Measurements from ENCODE around the gene GPR68.
"Not testable (repeated sequence)": the region's sequence is repeated elsewhere in the genome, so short reads cannot be mapped to it uniquely, and the experiment has no call there.

The GPR68 gene

GRCh38 chr14:91272341-91273272 is 28.1 kb upstream of the GPR68 start:
- no peak for DNase-seq

GRCh38 chr14:91271639-91272038 is 27.1 kb upstream of the GPR68 start:
- no peak for DNase-seq

- no peak for DNase-seq
Observed at GRCh38 chr14:91270619-91271018, 26.1 kb upstream of the GPR68 start.

GRCh38 chr14:91270188-91270587 is 25.7 kb upstream of the GPR68 start:
- DNase-seq, result no peak

- DNase-seq, result no peak
Observed at GRCh38 chr14:91269076-91269991, 24.8 kb upstream of the GPR68 start.

- no peak for DNase-seq
Observed at GRCh38 chr14:91267965-91268437, 23.5 kb upstream of the GPR68 start.

- DNase-seq, result not testable (repeated sequence)
Observed at GRCh38 chr14:91266276-91266675, 21.8 kb upstream of the GPR68 start.

- no peak for DNase-seq
Observed at GRCh38 chr14:91265404-91265803, 20.9 kb upstream of the GPR68 start.

GRCh38 chr14:91264151-91265150 is 19.9 kb upstream of the GPR68 start:
- no peak for DNase-seq

GRCh38 chr14:91263329-91263728 is 18.8 kb upstream of the GPR68 start:
- DNase-seq, result no peak

- DNase-seq, result no peak
Observed at GRCh38 chr14:91261986-91262549, 17.6 kb upstream of the GPR68 start.

- no peak for DNase-seq
Observed at GRCh38 chr14:91261115-91261514, 16.6 kb upstream of the GPR68 start.

- DNase-seq, result no peak
Observed at GRCh38 chr14:91258876-91259275, 14.4 kb upstream of the GPR68 start.

GRCh38 chr14:91258011-91258618 is 13.6 kb upstream of the GPR68 start:
- peak; percentile 49 for DNase-seq

- DNase-seq, result no peak
Observed at GRCh38 chr14:91257328-91258010, 13.0 kb upstream of the GPR68 start.

- no peak for DNase-seq
Observed at GRCh38 chr14:91256661-91257060, 12.2 kb upstream of the GPR68 start.

- no peak for DNase-seq
Observed at GRCh38 chr14:91255026-91255695, 10.7 kb upstream of the GPR68 start.

- no peak for DNase-seq
Observed at GRCh38 chr14:91254461-91254860, 10.0 kb upstream of the GPR68 start.

- no peak for DNase-seq
Observed at GRCh38 chr14:91253795-91254323, 9.4 kb upstream of the GPR68 start.

Measured in MV-4-11 (cell line).